ENCODE results near the gene SERPINA3. TPM values are rescaled to one million over a fixed set of nuclear protein-coding genes. Genes with fewer than 3 reads are reported as not detected.

SERPINA3 gene
- total and polyA plus RNA-seq, 2 donors (not counting 1 experiment from before 2014, with no cell fraction given) = 0.47 to 0.50 TPM

DNA sequence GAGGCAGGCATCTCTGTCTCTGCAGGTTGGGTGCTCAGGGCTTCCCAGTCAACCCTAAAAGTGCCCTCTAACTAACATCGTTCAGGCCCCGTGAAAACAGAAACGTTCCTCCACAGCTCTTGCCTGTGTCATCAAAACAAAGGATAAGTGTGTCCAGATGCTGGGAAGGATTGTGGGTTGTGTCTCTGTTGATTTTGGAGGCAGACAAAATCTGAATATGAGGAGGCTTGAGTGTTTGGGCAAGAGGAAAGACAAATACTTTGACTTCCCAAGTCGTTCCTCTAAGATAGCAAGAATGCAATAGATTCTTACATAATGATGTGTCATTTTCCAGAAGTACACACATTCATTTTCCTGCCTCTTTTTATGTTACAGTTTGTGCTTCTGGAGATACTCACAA, 52.9 kb downstream of the SERPINA3 start:
- H3K9me3 ChIP-seq (ENCODE audit: control insufficient read depth, insufficient read depth, low read depth, low read length) = no peaks in the 10 kb centered on the region
- no peaks in the 10 kb centered on the region for H3K4me1 ChIP-seq (ENCODE audit: control insufficient read depth, extremely low read depth, insufficient read depth, low read length)
- H4K20me1 ChIP-seq (ENCODE audit: control insufficient read depth, extremely low read depth, insufficient read depth, low read length) = no peaks in the 10 kb centered on the region
- TF ChIP-seq, protein P1, sequence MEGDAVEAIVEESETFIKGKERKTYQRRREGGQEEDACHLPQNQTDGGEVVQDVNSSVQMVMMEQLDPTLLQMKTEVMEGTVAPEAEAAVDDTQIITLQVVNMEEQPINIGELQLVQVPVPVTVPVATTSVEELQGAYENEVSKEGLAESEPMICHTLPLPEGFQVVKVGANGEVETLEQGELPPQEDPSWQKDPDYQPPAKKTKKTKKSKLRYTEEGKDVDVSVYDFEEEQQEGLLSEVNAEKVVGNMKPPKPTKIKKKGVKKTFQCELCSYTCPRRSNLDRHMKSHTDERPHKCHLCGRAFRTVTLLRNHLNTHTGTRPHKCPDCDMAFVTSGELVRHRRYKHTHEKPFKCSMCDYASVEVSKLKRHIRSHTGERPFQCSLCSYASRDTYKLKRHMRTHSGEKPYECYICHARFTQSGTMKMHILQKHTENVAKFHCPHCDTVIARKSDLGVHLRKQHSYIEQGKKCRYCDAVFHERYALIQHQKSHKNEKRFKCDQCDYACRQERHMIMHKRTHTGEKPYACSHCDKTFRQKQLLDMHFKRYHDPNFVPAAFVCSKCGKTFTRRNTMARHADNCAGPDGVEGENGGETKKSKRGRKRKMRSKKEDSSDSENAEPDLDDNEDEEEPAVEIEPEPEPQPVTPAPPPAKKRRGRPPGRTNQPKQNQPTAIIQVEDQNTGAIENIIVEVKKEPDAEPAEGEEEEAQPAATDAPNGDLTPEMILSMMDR (conservative IDR thresholded peaks at IDR 0.05 in 1 of 2, IDR thresholded peaks at IDR 0.05 in 1 of 2; ENCODE audit: low read depth in 1 of 2, low read length in 2 of 2) = no peak
- no peak for TF ChIP-seq EZH2 (IDR thresholded peaks at IDR 0.05; ENCODE audit: low read length, missing control alignments)
- no peak overlapping the region for H3K4me2 ChIP-seq (ENCODE audit: extremely low read depth, insufficient read depth, low read length)
- H3K4me3 ChIP-seq (replicated peaks in 1 of 4; ENCODE audit: control extremely low read depth in 1 of 4, insufficient read depth in 1 of 4, low read depth in 3 of 4, low read length in 4 of 4) = no peak overlapping the region
- DNase-seq (ENCODE audit: low read depth in 2 of 2) = peak; percentile 32 to 90
- H3K36me3 ChIP-seq (ENCODE audit: control insufficient read depth, insufficient read depth, low read length) = no peaks in the 10 kb centered on the region
- H2AFZ ChIP-seq (ENCODE audit: low read length) = no peak overlapping the region
- no peaks in the 10 kb centered on the region for H3K27me3 ChIP-seq (ENCODE audit: control insufficient read depth, insufficient read depth, low read length)
- H3K9ac ChIP-seq (ENCODE audit: insufficient read depth, low read length) = no peak overlapping the region
- no peaks in the 10 kb centered on the region for H3K79me2 ChIP-seq (ENCODE audit: control insufficient read depth, insufficient read depth, low read length)
- H3K27ac ChIP-seq (ENCODE audit: insufficient read depth, low read length) = no peak overlapping the region

DNA sequence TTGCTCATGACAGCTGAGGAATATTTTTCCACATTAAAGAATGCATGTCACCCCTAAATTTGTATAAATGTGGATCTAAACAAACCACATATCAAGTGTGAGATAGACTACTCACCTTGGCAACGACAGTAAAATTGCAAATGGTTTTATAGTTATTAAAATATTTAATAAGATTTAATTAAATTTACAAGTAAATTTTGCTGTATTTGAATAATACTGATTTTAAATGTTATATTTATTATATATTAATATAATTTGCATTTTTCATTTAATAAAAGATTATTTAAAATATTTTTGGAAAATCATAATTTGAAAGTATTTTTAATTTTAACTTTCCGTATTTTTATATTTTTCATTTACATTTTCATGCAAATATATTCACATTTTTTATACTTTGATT, 53.4 kb downstream of the SERPINA3 start:
- no peaks in the 10 kb centered on the region for H3K79me2 ChIP-seq (ENCODE audit: control insufficient read depth, insufficient read depth, low read length)
- H2AFZ ChIP-seq (ENCODE audit: low read length) = no peak overlapping the region
- H3K4me2 ChIP-seq (ENCODE audit: extremely low read depth, insufficient read depth, low read length) = no peak overlapping the region

DNA sequence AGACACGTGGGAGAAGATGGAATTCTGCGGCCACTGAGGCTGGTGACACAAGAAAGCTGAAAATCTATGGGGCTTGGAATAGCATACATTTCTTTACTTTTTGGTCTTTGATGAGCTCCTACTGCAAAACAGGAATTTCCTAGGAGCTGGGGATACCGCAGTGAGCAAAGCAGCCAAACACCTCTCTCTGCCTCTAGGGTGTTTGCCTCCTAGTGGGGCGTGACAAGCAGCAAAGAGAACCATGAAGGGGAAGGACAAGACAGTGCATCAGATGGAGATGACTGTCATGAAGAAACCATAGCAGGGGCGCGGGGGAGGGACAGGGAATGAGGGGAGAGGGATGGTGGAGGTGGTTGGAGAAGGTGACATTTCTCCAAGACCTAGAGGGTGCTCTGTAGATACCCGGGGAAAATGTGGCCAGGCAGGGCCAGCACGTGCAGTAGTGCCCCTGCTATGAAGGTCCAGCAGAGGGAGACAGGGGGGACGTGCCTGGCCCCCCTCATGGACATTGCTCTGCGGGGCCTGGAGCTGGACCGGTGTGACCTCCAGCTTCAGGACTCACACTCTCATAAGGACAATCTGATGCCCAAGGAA, 58.6 kb downstream of the SERPINA3 start:
- no peak for DNase-seq (ENCODE audit: low read depth in 2 of 2)
- TF ChIP-seq, protein P1 (conservative IDR thresholded peaks at IDR 0.05 in 1 of 2, IDR thresholded peaks at IDR 0.05 in 1 of 2; ENCODE audit: low read depth in 1 of 2, low read length in 2 of 2) = no peak
- TF ChIP-seq EZH2 (IDR thresholded peaks at IDR 0.05; ENCODE audit: low read length, missing control alignments) = no peak
- H4K20me1 ChIP-seq (ENCODE audit: control insufficient read depth, extremely low read depth, insufficient read depth, low read length) = no peaks in the 10 kb centered on the region
- H3K4me1 ChIP-seq (ENCODE audit: control insufficient read depth, extremely low read depth, insufficient read depth, low read length) = no peaks in the 10 kb centered on the region
- H3K9ac ChIP-seq (ENCODE audit: insufficient read depth, low read length) = no peak overlapping the region
- H2AFZ ChIP-seq (ENCODE audit: low read length) = no peak overlapping the region
- H3K79me2 ChIP-seq (ENCODE audit: control insufficient read depth, insufficient read depth, low read length) = no peaks in the 10 kb centered on the region
- H3K36me3 ChIP-seq (ENCODE audit: control insufficient read depth, insufficient read depth, low read length) = no peaks in the 10 kb centered on the region
- H3K27ac ChIP-seq (ENCODE audit: insufficient read depth, low read length) = no peak overlapping the region
- H3K4me3 ChIP-seq (replicated peaks in 1 of 4; ENCODE audit: control extremely low read depth in 1 of 4, insufficient read depth in 1 of 4, low read depth in 3 of 4, low read length in 4 of 4) = no peak overlapping the region
- H3K27me3 ChIP-seq (ENCODE audit: control insufficient read depth, insufficient read depth, low read length) = no peaks in the 10 kb centered on the region
- no peak overlapping the region for H3K4me2 ChIP-seq (ENCODE audit: extremely low read depth, insufficient read depth, low read length)
- no peaks in the 10 kb centered on the region for H3K9me3 ChIP-seq (ENCODE audit: control insufficient read depth, insufficient read depth, low read depth, low read length)

More for the DNA sequence above, 53.4 kb downstream of the SERPINA3 start:
- no peak for DNase-seq (ENCODE audit: low read depth in 2 of 2)
- H3K4me3 ChIP-seq (replicated peaks in 1 of 4; ENCODE audit: control extremely low read depth in 1 of 4, insufficient read depth in 1 of 4, low read depth in 3 of 4, low read length in 4 of 4) = no peak overlapping the region
- H4K20me1 ChIP-seq (ENCODE audit: control insufficient read depth, extremely low read depth, insufficient read depth, low read length) = no peaks in the 10 kb centered on the region
- no peak overlapping the region for H3K9ac ChIP-seq (ENCODE audit: insufficient read depth, low read length)
- no peaks in the 10 kb centered on the region for H3K36me3 ChIP-seq (ENCODE audit: control insufficient read depth, insufficient read depth, low read length)
- H3K9me3 ChIP-seq (ENCODE audit: control insufficient read depth, insufficient read depth, low read depth, low read length) = no peaks in the 10 kb centered on the region
- H3K4me1 ChIP-seq (ENCODE audit: control insufficient read depth, extremely low read depth, insufficient read depth, low read length) = no peaks in the 10 kb centered on the region
- H3K27me3 ChIP-seq (ENCODE audit: control insufficient read depth, insufficient read depth, low read length) = no peaks in the 10 kb centered on the region
- TF ChIP-seq, protein P1 (conservative IDR thresholded peaks at IDR 0.05 in 1 of 2, IDR thresholded peaks at IDR 0.05 in 1 of 2; ENCODE audit: low read depth in 1 of 2, low read length in 2 of 2) = no peak
- no peak for TF ChIP-seq EZH2 (IDR thresholded peaks at IDR 0.05; ENCODE audit: low read length, missing control alignments)
- H3K27ac ChIP-seq (ENCODE audit: insufficient read depth, low read length) = no peak overlapping the region
